ENCODE measurements around the gene CATSPER2.
"Not testable (repeated sequence)": the region's sequence is repeated elsewhere in the genome, so short reads cannot be mapped to it uniquely, and the experiment has no call there.

Gene CATSPER2

GRCh38 chr15:43618700-43619099 is 29.9 kb downstream of the CATSPER2 start, which contains the start of gene STRC:
TSS of gene STRC (minus strand) at chr15:43618800. CDS start at chr15:43618722, 78 bp downstream.
- not testable (repeated sequence) for H3K4me3 Mint-ChIP-seq; H3K4me1 Mint-ChIP-seq (ENCODE audit: low read depth)

DNA sequence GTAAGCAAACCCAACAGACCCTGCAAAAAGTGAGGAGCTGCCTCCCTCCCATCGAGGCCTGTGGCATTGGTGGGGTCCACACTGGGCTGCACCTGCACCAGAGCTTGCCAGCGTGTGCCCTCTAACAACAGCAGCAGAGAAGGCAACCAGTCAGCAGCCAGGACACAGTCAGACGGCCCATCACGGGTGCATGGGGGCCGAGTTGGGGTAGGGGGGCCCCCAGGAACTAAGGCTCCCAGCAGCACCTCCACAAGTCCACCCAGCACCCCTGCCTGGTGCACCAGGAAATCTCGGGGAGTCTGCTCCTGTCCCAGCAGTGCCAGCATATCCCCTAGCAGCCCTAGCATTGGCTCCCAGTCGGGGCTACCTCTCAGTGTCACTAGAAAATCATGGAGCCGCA is 30.9 kb downstream of the CATSPER2 start:
- not testable (repeated sequence) for H3K27me3 Mint-ChIP-seq; H3K4me1 Mint-ChIP-seq (ENCODE audit: low read depth); H3K9me3 Mint-ChIP-seq (ENCODE audit: low read depth); H3K27ac Mint-ChIP-seq; H3K4me3 Mint-ChIP-seq; H3K36me3 Mint-ChIP-seq

More at GRCh38 chr15:43618700-43619099, 29.9 kb downstream of the CATSPER2 start, which contains the start of gene STRC:
- H3K36me3 Mint-ChIP-seq; H3K9me3 Mint-ChIP-seq (ENCODE audit: low read depth); H3K27me3 Mint-ChIP-seq; H3K27ac Mint-ChIP-seq: not testable (repeated sequence)

DNA sequence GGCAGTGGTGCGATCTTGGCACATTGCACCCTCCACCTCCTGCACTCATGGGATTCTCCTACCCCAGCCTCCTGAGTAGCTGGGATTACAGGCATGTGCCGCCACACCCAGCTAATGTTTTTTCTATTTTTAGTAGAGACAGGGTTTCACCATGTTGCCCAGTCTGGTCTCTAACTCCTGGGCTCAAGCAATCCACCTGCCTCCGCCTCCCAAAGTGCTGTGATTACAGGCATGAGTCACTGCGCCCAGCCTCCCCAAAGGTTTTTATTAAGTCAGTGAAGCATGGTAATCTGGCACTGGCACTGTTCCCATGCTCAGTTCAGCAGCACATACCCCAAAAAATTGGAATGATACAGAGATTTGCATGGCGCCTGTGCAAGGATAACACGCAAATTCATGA is 46.4 kb downstream of the CATSPER2 start:
- H3K4me3 Mint-ChIP-seq; H3K9me3 Mint-ChIP-seq (ENCODE audit: low read depth); H3K27ac Mint-ChIP-seq; H3K36me3 Mint-ChIP-seq; H3K4me1 Mint-ChIP-seq (ENCODE audit: low read depth): not testable (repeated sequence)
- peaks cover 14% of the 10 kb centered on the region for H3K27me3 Mint-ChIP-seq

DNA sequence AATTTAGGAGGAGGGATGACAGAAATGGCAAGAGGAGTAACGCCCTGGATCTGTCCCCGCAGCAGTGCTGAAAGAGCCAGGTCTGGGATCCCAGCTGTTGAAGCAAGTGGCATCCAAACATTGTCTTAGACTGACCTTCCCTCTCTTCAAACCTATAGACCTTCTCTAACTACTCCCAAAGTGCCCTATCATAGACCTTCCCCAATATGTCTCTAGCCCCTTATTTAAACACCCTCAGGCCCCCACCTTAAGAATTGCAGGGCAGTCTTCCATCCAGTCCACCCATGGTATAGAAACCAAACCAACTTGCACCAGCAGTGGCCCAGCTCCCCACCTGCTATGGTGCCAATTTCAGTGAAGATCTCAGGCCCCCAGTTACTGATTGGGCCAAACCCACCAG is 48.4 kb downstream of the CATSPER2 start:
- H3K4me1 Mint-ChIP-seq (ENCODE audit: low read depth); H3K9me3 Mint-ChIP-seq (ENCODE audit: low read depth); H3K4me3 Mint-ChIP-seq; H3K27ac Mint-ChIP-seq; H3K36me3 Mint-ChIP-seq: not testable (repeated sequence)
- H3K27me3 Mint-ChIP-seq = peaks cover 19% of the 10 kb centered on the region

DNA sequence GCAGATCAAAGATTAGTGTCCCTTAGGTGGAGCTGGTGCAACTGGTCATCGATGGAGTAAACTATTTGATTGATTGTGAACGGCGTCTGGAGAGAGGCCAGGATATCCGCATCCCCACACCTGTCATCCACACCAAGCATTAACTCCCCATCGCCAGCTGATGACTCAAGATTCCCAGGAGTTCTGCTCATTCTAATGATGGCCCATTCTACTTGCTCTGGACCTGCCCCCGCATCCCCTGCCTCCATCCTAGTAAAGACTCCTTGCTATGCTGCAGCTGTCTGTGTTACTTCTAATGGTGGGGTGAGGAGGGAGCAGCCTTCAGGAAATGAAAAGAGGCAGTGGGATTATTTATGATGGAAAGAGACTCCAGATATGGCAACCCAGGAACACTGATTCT is 49.5 kb downstream of the CATSPER2 start:
- H3K4me3 Mint-ChIP-seq; H3K4me1 Mint-ChIP-seq (ENCODE audit: low read depth); H3K27ac Mint-ChIP-seq; H3K9me3 Mint-ChIP-seq (ENCODE audit: low read depth); H3K36me3 Mint-ChIP-seq: not testable (repeated sequence)
- peaks cover 17% of the 10 kb centered on the region for H3K27me3 Mint-ChIP-seq

DNA sequence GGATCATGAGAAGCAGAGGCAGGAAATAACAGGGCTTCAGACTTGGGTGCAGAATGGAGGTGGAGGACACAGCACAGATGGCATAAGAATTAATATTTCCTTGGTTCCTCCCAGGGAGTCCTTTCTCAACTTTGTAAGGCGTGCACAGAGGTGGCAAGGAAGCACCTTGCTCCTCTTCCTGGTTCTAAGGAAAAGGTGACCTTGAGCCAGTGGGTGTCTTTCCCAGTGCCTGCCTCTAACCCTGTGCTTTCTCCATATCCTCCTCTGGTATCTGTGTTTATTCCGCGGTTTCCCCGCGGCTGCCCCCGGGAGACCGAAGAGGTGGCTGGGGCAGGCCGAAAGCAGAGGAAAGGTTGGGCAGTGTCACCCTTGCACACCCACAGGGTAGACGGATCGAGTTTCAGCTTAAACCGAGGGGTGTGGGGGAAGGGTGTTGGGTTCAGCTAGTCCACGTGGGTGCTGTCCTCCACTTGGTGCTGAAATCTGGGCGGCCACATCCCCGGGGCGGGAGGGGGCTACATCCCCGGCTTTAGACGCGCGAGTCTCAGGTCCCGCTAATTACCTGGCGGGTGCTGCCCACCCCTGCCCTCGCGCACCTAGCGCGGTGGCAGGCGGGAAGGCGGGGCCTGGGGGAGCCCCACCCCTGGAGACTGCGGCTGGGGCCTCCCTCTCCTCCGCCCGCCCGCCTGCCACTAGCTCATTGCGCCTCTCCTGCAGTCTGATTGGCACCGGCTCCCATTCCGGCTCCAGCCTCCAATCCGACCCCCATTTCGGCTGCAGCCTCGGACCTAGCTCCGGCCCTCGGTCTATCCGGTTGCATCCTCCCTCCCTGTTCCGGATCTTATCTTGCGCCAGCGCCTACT is 55.1 kb downstream of the CATSPER2 start, which contains the start of gene CKMT1B:
Gene CKMT1B, plus strand, starts transcription at position 700 of the 863 bp plus-strand sequence. CDS start 192 bp downstream, outside the sequence.
- H3K4me1 Mint-ChIP-seq (ENCODE audit: low read depth); H3K9me3 Mint-ChIP-seq (ENCODE audit: low read depth); H3K36me3 Mint-ChIP-seq; H3K4me3 Mint-ChIP-seq; H3K27ac Mint-ChIP-seq: not testable (repeated sequence)
- peaks cover 13% of the 10 kb centered on the region for H3K27me3 Mint-ChIP-seq

DNA sequence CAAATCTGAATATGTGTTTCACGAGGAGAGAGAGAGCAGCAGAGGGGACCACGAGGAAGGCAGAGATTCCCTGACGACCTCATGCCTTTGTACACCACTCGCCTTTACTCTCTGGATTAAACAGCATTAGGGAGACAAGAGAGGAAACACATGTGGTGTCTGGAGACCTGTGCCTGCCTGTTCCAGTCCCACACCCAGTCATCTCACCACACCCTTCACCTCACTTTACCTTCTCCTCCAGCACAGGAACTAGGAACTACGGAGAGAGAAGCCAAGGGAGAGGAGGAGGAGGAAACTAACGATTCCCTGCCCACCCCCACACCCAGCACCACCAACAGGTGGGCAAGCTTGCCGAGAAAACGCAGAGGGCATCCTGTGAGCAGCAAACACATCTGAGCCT is 55.8 kb downstream of the CATSPER2 start:
- not testable (repeated sequence) for H3K4me3 Mint-ChIP-seq; H3K36me3 Mint-ChIP-seq; H3K4me1 Mint-ChIP-seq (ENCODE audit: low read depth); H3K27ac Mint-ChIP-seq; H3K9me3 Mint-ChIP-seq (ENCODE audit: low read depth)
- peaks cover 11% of the 10 kb centered on the region for H3K27me3 Mint-ChIP-seq

- H3K4me1 Mint-ChIP-seq (ENCODE audit: low read depth); H3K36me3 Mint-ChIP-seq: not testable (repeated sequence)
Measured at GRCh38 chr15:43589778-43590466, 58.7 kb downstream of the CATSPER2 start, which contains the start of gene PPIP5K1. TSS of gene PPIP5K1 (minus strand) at chr15:43590208. CDS start at chr15:43584504, 5,704 bp downstream.

More at GRCh38 chr15:43589778-43590466, 58.7 kb downstream of the CATSPER2 start, which contains the start of gene PPIP5K1:
- H3K4me3 Mint-ChIP-seq; H3K27me3 Mint-ChIP-seq; H3K9me3 Mint-ChIP-seq (ENCODE audit: low read depth); H3K27ac Mint-ChIP-seq: not testable (repeated sequence)
